Cortex of kidney (tissue), 1 donor: ENCODE data around the gene MYBPC1.

Experiments used
- DNase-seq: peaks from one replicate; lab custom pipeline; 2025; lab: John Stamatoyannopoulos, UW

Gene MYBPC1

GRCh38 chr12:101599311-101599710, 4.5 kb downstream of the MYBPC1 start:
- no peak for DNase-seq

- no peak for DNase-seq
These were observed 5.2 kb downstream of the MYBPC1 start for GRCh38 chr12:101599771-101600484.

- DNase-seq, result no peak
These were observed 9.4 kb downstream of the MYBPC1 start for GRCh38 chr12:101604132-101604531.

- DNase-seq, result no peak
These were observed 13.1 kb downstream of the MYBPC1 start for GRCh38 chr12:101607894-101608293.

GRCh38 chr12:101608301-101609133, 13.7 kb downstream of the MYBPC1 start:
- no peak for DNase-seq

GRCh38 chr12:101609198-101609597, 14.4 kb downstream of the MYBPC1 start:
- no peak for DNase-seq

- DNase-seq, result no peak
These were observed 17.6 kb downstream of the MYBPC1 start for GRCh38 chr12:101612160-101612916.

- no peak for DNase-seq
These were observed 21.3 kb downstream of the MYBPC1 start for GRCh38 chr12:101616027-101616494.

GRCh38 chr12:101619026-101619786, 24.4 kb downstream of the MYBPC1 start:
- no peak for DNase-seq

GRCh38 chr12:101619858-101620761, 25.3 kb downstream of the MYBPC1 start:
- no peak for DNase-seq

- no peak for DNase-seq
These were observed 26.0 kb downstream of the MYBPC1 start for GRCh38 chr12:101620762-101621133.

GRCh38 chr12:101628676-101629075, 33.9 kb downstream of the MYBPC1 start:
- DNase-seq, result no peak

- DNase-seq, result no peak
These were observed 40.0 kb downstream of the MYBPC1 start for GRCh38 chr12:101634724-101635123.

- DNase-seq, result no peak
These were observed 43.2 kb downstream of the MYBPC1 start for GRCh38 chr12:101637936-101638335.

- DNase-seq, result no peak
These were observed 47.6 kb downstream of the MYBPC1 start for GRCh38 chr12:101642115-101643067.

- DNase-seq, result no peak
These were observed 52.9 kb downstream of the MYBPC1 start for GRCh38 chr12:101647711-101648110.

GRCh38 chr12:101648195-101648594, 53.4 kb downstream of the MYBPC1 start:
- DNase-seq, result no peak

- DNase-seq, result no peak
These were observed 55.8 kb downstream of the MYBPC1 start for GRCh38 chr12:101650346-101651117.

- DNase-seq, result no peak
These were observed 58.3 kb downstream of the MYBPC1 start for GRCh38 chr12:101653030-101653429.
